GM10266 (cell line): ENCODE measurements around the gene TMEM119.
A peak's percentile ranks its signal among the peaks of the same experiment; 100 is the strongest.
"Not testable (repeated sequence)": the region's sequence is repeated elsewhere in the genome, so short reads cannot be mapped to it uniquely, and the experiment has no call there.

ENCODE experiments used
- DNase-seq: peaks from one replicate; pipeline ENCODE4 v3.0.0; 2012; ENCODE audit errors: extremely low spot score
- CTCF ChIP-seq: IDR thresholded peaks from 2 replicates; pipeline ENCODE4 v1.5.1; 2012; ENCODE audit warnings: mild to moderate bottlenecking, low read depth; ENCODE audit not compliant: control insufficient read depth, insufficient read depth; ENCODE audit errors: missing control alignments

Gene TMEM119

GRCh38 chr12:108622921-108623514 lies 25.1 kb upstream of the TMEM119 start:
- TF ChIP-seq CTCF = no peak

GRCh38 chr12:108622421-108622820 lies 24.5 kb upstream of the TMEM119 start:
- TF ChIP-seq CTCF = no peak
- no peak for DNase-seq

More at GRCh38 chr12:108622921-108623514, 25.1 kb upstream of the TMEM119 start:
- DNase-seq = no peak

GRCh38 chr12:108621161-108621560 lies 23.3 kb upstream of the TMEM119 start:
- TF ChIP-seq CTCF = no peak
- no peak for DNase-seq

- DNase-seq = no peak
- no peak for TF ChIP-seq CTCF
These were observed 22.5 kb upstream of the TMEM119 start for GRCh38 chr12:108620236-108620879.

GRCh38 chr12:108619369-108620160 lies 21.7 kb upstream of the TMEM119 start:
- no peak for DNase-seq
- no peak for TF ChIP-seq CTCF

GRCh38 chr12:108618953-108619274 lies 21.0 kb upstream of the TMEM119 start:
- DNase-seq = not testable (repeated sequence)

GRCh38 chr12:108618079-108618952 lies 20.4 kb upstream of the TMEM119 start:
- TF ChIP-seq CTCF = peak; percentile 93
- DNase-seq = peak; percentile 71
